Prostate gland (tissue), 2 donors: Measurements from ENCODE around the gene CCDC107. TPM values are rescaled to one million over a fixed set of nuclear protein-coding genes. Genes with fewer than 3 reads are reported as not detected.
A peak's percentile ranks its signal among the peaks of the same experiment; 100 is the strongest.
"Not testable (repeated sequence)": the region's sequence is repeated elsewhere in the genome, so short reads cannot be mapped to it uniquely, and the experiment has no call there.

Source experiments
- DNase-seq: peaks from one replicate; pipeline ENCODE4 v3.0.0-alpha.2; 2019; ENCODE audit warnings: low spot score
- H3K27ac ChIP-seq, 2 donors: fragments of 200-600 bp; sonication (generic); 2 replicates each; pipeline ENCODE4 v1.5.1; 2017 to 2019
- H3K27me3 ChIP-seq: fragments of 200-600 bp; sonication (generic); replicated peaks from 2 replicates; pipeline ENCODE4 v1.5.1; 2019; ENCODE audit not compliant: insufficient read depth
- H3K36me3 ChIP-seq, 2 donors: fragments of 200-600 bp; sonication (generic); 1 replicate in 1 of 2; 2 replicates in 1 of 2; pipeline versions ENCODE4 v1.5.1 to v1.8.1; 2017 to 2019
- H3K4me1 ChIP-seq: fragments of 200-600 bp; sonication (generic); replicated peaks from 2 replicates; pipeline ENCODE4 v1.5.1; 2019
- H3K4me3 ChIP-seq, 2 donors: fragments of 200-600 bp; sonication (generic); 2 replicates each; pipeline ENCODE4 v1.5.1; 2017 to 2019
- H3K9me3 ChIP-seq: fragments of 200-600 bp; sonication (generic); 2 replicates; pipeline ENCODE4 v1.5.1; 2017
- POLR2A ChIP-seq: fragments of 450-650 bp; IDR thresholded peaks from one replicate; pipeline ENCODE4 v1.6.1; 2016; ENCODE audit warnings: antibody characterized with exemption, mild to moderate bottlenecking
- POLR2AphosphoS5 ChIP-seq: sonication (generic); formaldehyde crosslinking; IDR thresholded peaks from one replicate; pipeline ENCODE4 v1.6.1; 2017; ENCODE audit warnings: antibody characterized with exemption
- WGBS: methylation state at CpG from one replicate; pipeline ENCODE4 v1.1.5; 2018; 5-methylcytosine and 5-hydroxymethylcytosine counted together
- intact Hi-C: fragments of 100-400 bp; cut with DNase I; formaldehyde crosslinking; loops from one replicate; pipeline ENCODE4 v1.14.2; 2022
- total RNA-seq, 2 donors: library from RNA; depleted of rRNA; stranded (reverse); fragments of >200 nt; gene quantifications; one replicate each; pipeline ENCODE4 v1.1.0, GENCODE V29; 2016
- TF ChIP-seq, protein P1 (sequence below), 4 experiments: fragments of 200-600 bp in 2 of 4; fragments of 450-650 bp in 2 of 4; sonication (generic) in 2 of 4; IDR thresholded peaks; 1 replicate in 3 of 4; 2 replicates in 1 of 4; pipeline ENCODE4 v1.5.1; 2016 to 2019; ENCODE audit warnings: antibody characterized with exemption in 4 of 4, mild to moderate bottlenecking in 2 of 4, moderate library complexity in 2 of 4

Gene CCDC107, protein sequence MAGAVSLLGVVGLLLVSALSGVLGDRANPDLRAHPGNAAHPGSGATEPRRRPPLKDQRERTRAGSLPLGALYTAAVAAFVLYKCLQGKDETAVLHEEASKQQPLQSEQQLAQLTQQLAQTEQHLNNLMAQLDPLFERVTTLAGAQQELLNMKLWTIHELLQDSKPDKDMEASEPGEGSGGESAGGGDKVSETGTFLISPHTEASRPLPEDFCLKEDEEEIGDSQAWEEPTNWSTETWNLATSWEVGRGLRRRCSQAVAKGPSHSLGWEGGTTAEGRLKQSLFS
- total RNA-seq, result 10 to 100 TPM; 22.8 to 26.2 TPM

DNA sequence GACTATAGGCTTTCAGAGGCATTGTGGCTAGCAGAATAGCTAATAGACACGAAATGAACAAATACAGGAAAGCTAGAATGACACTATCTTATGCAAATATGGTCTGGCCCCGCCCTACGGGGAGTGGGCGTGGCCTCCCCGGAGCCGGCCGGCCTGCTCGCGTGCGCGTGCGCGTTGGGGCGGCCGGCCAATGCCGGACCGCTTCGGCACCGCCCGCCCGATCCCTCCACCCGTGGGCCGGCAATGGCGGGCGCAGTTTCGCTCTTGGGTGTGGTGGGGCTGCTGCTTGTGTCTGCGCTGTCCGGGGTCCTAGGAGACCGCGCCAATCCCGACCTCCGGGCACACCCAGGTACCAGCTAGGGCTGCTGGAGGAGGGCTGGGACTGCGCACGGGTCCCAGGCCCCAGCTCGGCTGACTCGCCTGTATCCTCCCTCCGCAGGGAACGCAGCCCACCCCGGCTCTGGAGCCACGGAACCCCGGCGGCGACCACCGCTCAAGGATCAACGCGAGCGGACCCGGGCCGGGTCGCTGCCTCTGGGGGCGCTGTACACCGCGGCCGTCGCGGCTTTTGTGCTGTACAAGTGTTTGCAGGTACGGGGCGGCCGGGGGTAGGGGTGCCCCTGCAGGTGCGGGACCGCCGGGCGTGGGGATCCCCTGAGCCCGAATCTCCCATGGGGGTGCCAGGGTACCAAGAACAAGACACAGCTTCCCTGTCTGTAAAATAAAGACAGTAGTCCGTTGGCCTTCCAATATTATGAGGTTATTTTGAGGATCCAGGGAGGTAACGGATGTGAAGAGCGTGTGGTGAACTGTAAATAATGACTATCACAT lies at the start of gene CCDC107:
CCDC107 (plus strand) TSS at position 156 of the 831 bp plus-strand sequence; CDS start at position 244, 88 bp downstream.
- Histone ChIP-seq H3K9me3 (no peaks in the 10 kb centered on the region), H3K36me3 (no peaks in the 10 kb centered on the region), H3K4me3 (peak within 1 kb of the TSS; percentile 84 to 91), H3K27ac (peak within 1 kb of the TSS; percentile 85 to 93), H3K27me3 (no peaks in the 10 kb centered on the region), H3K4me1 (no peaks in the 10 kb centered on the region)
- peak; percentile 79 for DNase-seq
- WGBS, result under 1% methylated on average over 50 of the region's 67 CpGs
- intact Hi-C loops, result loop anchor here (5.0 kb wide), 1 partner anchor 74 kb away; the partner anchor contains the start of genes CREB3 and TLN1
- no peak for TF ChIP-seq POLR2AphosphoS5
- peak; percentile 89 for TF ChIP-seq POLR2A
- TF ChIP-seq, protein P1, sequence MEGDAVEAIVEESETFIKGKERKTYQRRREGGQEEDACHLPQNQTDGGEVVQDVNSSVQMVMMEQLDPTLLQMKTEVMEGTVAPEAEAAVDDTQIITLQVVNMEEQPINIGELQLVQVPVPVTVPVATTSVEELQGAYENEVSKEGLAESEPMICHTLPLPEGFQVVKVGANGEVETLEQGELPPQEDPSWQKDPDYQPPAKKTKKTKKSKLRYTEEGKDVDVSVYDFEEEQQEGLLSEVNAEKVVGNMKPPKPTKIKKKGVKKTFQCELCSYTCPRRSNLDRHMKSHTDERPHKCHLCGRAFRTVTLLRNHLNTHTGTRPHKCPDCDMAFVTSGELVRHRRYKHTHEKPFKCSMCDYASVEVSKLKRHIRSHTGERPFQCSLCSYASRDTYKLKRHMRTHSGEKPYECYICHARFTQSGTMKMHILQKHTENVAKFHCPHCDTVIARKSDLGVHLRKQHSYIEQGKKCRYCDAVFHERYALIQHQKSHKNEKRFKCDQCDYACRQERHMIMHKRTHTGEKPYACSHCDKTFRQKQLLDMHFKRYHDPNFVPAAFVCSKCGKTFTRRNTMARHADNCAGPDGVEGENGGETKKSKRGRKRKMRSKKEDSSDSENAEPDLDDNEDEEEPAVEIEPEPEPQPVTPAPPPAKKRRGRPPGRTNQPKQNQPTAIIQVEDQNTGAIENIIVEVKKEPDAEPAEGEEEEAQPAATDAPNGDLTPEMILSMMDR (IDR thresholded peaks at IDR 0.05), result peak; percentile 27 to 66 (median 57)

DNA sequence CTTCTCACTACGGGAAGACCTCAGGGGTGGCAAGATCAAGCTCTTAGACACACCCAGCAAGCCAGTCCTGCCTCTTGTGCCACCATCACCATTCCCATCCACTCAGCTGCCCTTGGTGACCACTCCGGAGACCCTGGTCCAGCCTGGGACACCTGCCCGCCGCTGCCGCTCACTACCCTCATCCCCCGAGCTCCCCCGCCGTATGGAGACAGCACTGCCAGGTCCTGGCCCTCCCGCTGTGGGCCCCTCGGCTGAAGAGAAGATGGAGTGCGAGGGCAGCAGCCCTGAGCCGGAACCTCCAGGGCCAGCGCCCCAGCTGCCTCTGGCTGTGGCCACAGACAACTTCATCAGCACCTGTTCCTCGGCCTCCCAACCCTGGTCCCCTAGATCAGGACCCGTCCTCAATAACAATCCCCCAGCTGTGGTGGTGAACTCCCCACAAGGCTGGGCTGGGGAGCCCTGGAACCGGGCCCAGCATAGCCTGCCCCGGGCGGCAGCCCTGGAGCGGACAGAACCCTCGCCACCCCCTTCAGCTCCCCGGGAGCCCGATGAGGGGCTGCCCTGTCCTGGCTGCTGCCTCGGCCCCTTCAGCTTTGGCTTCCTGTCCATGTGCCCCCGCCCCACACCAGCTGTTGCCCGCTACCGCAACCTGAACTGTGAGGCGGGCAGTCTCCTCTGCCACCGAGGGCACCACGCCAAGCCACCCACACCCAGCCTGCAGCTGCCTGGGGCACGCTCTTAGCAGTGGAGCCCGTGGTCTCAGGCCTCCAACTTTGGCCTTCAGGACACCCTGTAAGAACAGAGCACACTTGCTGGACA lies 48.9 kb upstream of the CCDC107 start:
- no peak for TF ChIP-seq POLR2AphosphoS5
- no peak for TF ChIP-seq POLR2A
- TF ChIP-seq, protein P1 (IDR thresholded peaks at IDR 0.05), result no peak
- H3K27ac ChIP-seq, result no peak overlapping the region
- WGBS, result 82% methylated on average over 26 of the region's 31 CpGs
- H3K27me3 ChIP-seq, result no peaks in the 10 kb centered on the region
- H3K36me3 ChIP-seq, result peaks cover 2 to 5% of the 10 kb centered on the region in 2 donors
- H3K4me3 ChIP-seq, result no peak overlapping the region
- no peak for DNase-seq
- peaks cover 13% of the 10 kb centered on the region for H3K4me1 ChIP-seq
- no peaks in the 10 kb centered on the region for H3K9me3 ChIP-seq
- intact Hi-C loops, result loop anchor here (5.0 to 10.0 kb wide), 3 partner anchors 38 to 494 kb away; partner anchors contain the start of gene ATOSB

DNA sequence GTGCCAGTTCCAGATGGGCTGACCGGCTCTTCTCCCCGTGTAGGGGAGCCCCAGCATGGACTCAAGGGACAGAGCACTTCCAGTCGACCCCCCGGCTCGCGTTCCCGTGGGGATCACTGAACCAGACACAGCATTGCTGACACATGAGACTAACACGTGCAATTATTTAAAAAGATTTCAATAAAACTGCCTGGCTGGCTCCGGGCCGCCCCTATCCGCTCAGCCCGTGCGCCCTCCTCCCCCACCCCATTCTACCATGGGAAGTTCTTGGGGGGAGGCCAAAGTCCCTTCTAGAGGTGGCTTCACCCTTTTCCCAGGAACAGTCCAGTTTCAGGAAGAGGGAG lies 48.3 kb upstream of the CCDC107 start:
- no peak for DNase-seq
- Histone ChIP-seq H3K27me3 (no peaks in the 10 kb centered on the region), H3K27ac (no peak overlapping the region), H3K36me3 (peaks cover 2 to 5% of the 10 kb centered on the region in 2 donors), H3K9me3 (no peaks in the 10 kb centered on the region), H3K4me1 (peaks cover 13% of the 10 kb centered on the region), H3K4me3 (no peak overlapping the region)
- WGBS, result 70% methylated on average over 13 of the region's 13 CpGs
- intact Hi-C loops, result loop anchor here (5.0 to 10.0 kb wide), 3 partner anchors 38 to 495 kb away; partner anchors contain the start of gene ATOSB
- TF ChIP-seq, protein P1 (IDR thresholded peaks at IDR 0.05), result no peak
- TF ChIP-seq POLR2AphosphoS5 (no peak), POLR2A (no peak)

DNA sequence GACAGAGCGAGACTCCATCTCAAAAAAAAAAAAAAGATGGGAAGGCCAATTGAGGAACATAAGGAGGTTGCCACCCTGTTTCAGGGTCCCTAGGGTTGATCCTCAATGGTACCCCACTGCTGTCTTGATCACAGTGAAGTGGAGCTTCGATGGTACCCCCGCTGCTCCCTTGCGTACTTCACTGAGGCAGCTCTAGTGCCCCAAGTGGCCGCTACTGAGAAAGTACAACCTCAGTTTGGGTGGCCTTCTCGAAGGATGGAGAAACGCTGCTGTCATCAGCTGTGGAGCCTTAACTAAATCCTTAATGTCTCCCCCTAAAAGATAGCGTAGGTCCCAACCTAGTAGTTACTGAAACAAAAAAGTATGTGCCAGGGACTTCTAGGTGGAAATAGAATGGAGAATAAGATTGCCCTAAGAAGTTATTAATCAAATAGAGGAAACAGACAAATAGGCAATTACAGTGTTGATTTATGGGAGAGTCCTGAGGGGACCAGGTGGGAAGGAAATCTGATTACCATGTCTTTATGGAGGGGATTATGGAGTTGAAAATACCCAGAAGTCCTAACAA lies 46.8 kb upstream of the CCDC107 start:
- Histone ChIP-seq H3K9me3 (no peaks in the 10 kb centered on the region), H3K36me3 (peaks cover 2 to 5% of the 10 kb centered on the region in 2 donors), H3K27me3 (no peaks in the 10 kb centered on the region), H3K4me1 (peaks cover 8% of the 10 kb centered on the region), H3K4me3 (no peak overlapping the region), H3K27ac (no peak overlapping the region)
- TF ChIP-seq, protein P1 (IDR thresholded peaks at IDR 0.05), result peak in 2 of 4 experiments; percentile 41 to 51
- TF ChIP-seq POLR2A, result no peak
- intact Hi-C loops, result no loop called here
- 19% methylated on average over 8 of the region's 8 CpGs for WGBS
- no peak for DNase-seq

DNA sequence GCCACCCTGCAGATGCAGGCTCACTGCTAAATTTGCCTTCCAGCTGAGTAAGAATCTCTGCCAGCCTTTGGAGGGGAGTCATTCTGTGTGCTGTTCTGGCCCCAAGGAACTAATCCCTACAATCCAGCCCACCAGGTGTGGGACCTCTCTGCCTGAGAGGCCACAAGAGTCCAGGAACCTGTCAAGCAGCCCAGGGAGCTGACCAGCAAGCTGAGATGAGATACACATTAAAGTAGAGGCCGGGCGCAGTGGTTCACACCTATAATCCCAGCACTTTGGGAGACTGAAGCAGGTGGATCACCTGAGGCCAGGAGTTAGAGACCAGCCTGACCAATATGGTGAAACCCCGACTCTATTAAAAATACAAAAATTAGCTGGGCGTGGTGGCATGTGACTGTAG lies 46.0 kb upstream of the CCDC107 start:
- H3K9me3 ChIP-seq, H3K36me3 ChIP-seq, DNase-seq, H3K4me3 ChIP-seq, H3K27ac ChIP-seq, H3K4me1 ChIP-seq, H3K27me3 ChIP-seq, intact Hi-C loops: not testable (repeated sequence)
- 95% methylated on average over 4 of the region's 4 CpGs for WGBS
